HCEC 1CT (cell line): ENCODE measurements around the gene RNU7-1.
"Not testable (repeated sequence)": the region's sequence is repeated elsewhere in the genome, so short reads cannot be mapped to it uniquely, and the experiment has no call there.

Experiments used
- DNase-seq: peaks from one replicate; pipeline ENCODE4 v3.0.0-alpha.2; 2017

The RNU7-1 gene

DNA sequence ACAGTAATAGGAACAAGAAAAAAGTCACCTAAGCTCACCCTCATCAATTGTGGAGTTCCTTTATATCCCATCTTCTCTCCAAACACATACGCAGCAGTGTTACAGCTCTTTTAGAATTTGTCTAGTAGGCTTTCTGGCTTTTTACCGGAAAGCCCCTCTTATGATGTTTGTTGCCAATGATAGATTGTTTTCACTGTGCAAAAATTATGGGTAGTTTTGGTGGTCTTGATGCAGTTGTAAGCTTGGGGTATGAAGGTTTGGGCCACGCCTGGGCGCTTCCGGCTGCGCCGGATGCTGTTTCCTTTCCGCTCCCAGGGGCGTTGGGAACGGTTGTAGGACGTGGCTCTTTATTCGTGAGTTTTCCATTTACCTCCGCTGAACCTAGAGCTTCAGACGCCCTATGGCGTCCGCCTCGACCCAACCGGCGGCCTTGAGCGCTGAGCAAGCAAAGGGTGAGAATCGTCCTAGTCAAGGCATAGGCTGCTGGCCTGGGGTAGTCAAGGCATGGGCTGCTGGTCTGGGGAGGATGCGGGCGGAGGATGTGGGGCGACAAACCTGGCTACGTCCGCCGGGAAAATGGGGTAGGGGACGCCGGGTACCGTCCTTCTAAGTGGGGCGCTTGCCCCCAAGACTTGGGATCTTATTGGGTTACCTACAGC is at the start of gene RNU7-1, which contains the start of gene C12orf57:
Gene RNU7-1 (plus strand): TSS at position 95 of the 659 bp plus-strand sequence.
Gene C12orf57 (plus strand): TSS at position 301 of the 659 bp plus-strand sequence. CDS start 100 bp downstream, at position 401.
- DNase-seq: peak; percentile 94

DNA sequence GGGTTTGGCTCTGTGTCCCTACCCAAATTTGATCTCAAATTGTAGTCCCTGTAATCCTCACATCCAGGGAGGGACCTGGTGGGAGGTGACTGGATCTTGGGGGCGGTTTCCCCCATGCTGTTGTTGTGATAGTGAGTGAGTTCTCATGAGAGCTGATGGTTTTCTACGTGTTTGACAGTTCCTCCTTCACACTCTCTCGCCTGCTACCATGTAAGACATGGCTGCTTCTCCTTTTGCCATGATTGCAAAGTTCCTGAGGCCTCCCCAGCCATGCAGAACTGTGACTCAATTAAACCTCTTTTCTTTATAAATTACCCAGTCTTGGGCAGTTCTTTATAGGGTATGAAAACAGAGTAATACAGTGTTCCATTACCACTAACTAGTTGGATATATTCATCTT is 49.3 kb upstream of the RNU7-1 start:
- no peak for DNase-seq

DNA sequence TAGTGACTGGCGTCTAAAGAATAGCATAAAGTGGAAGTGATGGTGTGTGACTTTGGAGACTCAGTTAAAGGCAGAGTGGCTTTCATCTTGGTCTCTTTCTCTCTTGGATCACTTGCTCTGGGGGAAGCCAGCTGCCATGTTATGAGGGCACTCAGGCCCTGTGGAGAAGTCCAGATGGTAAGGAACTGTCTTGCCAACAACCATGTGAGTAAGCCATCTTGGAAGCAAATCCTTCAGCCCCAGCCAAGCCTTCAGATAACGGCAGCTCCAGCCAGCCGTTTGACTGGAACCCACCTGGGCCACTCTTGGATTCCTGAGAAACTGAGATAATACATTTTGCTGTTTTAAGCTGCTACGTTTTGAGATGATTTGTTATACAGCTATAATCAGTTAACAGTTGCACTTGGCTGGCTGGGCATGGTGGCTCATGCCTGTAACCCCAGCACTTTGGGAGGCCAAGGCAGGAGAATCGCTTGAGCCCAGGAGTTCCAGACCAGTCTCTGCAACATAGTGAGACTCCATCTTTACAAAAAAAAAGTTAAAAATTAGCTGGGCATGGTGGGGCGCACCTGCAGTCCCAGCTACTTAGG is 46.7 kb upstream of the RNU7-1 start:
- no peak for DNase-seq

- no peak for DNase-seq
Observed at GRCh38 chr12:6899427-6899826, 44.2 kb upstream of the RNU7-1 start.

- peak; percentile 42 for DNase-seq
Observed at GRCh38 chr12:6899837-6900519, 43.6 kb upstream of the RNU7-1 start.

- DNase-seq: no peak
Observed at GRCh38 chr12:6902448-6902847, 41.2 kb upstream of the RNU7-1 start.

DNA sequence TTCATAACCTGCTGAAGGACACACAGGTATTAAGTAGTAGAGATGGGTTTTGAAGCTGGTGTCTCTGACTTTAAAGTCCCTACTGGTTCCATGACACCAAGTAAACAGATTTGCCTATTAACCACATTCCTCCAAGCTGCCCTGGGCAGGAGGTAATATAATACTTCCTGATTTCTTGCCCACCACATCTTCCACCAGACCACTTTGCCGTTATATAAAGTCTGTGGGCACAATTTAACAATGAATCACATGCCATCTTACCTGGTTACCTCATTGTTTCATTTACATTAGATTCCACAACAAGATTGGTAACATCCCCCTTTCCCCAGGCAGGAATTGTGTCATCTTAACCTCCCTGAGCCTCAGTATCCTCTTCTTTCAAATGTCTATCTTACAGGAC is 39.9 kb upstream of the RNU7-1 start:
- DNase-seq: no peak

GRCh38 chr12:6904280-6905276 is 39.0 kb upstream of the RNU7-1 start, which contains the start of gene LRRC23:
LRRC23 (plus strand) TSS chr12:6904822; CDS start chr12:6905634, 812 bp downstream.
- peak; percentile 90 for DNase-seq

DNA sequence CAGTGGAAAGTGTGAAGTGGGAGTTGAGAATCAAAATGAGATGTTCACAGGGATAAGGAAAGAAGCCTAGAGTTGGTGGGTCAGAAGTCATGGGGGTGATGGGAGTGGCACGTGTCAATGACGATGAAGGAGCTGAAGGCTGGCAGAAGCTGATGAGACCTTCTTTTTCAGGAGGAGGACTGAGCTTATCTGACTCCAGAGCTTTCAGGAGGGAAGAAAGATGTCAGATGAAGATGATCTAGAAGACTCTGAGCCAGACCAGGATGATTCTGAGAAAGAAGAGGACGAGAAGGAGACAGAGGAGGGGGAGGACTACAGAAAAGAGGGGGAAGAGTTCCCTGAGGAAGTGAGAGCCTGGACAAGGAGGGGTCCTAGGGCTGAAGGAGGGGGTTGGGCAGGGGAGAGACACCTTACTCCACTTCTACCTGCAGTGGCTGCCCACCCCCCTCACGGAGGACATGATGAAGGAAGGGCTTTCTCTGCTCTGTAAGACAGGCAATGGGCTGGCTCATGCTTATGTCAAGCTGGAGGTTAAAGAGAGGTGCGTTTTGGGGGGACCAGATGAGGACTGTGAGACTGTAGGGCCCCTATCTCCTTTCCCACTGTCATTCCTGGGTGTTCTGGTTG is 38.1 kb upstream of the RNU7-1 start:
- DNase-seq: no peak

GRCh38 chr12:6908141-6908540 is 35.5 kb upstream of the RNU7-1 start:
- not testable (repeated sequence) for DNase-seq

DNA sequence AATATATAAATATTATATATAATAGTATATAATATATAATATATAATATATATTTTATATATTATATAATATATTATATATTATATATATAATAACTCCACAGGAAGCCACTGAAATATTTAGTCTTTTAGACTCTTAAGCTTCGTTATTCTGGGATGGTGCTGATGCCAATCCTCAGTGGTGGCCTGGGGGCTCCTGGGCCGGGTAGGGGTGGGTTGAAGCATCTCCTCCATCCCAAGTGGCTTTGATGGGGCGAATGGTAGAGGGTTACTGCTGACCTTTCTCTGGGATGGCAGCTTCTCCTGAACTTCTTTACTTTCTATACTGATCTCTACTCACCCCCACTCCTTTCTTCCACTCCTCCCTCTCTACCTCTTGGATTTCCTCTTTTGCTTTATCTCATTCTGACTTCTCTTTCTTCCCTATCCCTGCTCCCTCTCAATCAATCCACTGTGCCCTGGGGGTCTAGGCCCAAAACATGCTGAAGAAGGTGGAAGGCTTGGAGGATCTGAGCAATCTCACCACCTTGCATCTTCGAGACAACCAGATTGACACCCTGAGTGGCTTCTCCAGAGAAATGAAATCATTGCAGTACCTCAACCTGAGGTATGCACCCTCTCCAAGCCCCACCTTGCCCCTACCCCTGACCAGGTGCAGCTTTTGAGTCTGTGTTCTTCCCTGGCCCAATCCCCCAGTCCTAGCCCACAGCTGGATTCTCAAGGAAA is 34.0 kb upstream of the RNU7-1 start:
- DNase-seq: no peak

DNA sequence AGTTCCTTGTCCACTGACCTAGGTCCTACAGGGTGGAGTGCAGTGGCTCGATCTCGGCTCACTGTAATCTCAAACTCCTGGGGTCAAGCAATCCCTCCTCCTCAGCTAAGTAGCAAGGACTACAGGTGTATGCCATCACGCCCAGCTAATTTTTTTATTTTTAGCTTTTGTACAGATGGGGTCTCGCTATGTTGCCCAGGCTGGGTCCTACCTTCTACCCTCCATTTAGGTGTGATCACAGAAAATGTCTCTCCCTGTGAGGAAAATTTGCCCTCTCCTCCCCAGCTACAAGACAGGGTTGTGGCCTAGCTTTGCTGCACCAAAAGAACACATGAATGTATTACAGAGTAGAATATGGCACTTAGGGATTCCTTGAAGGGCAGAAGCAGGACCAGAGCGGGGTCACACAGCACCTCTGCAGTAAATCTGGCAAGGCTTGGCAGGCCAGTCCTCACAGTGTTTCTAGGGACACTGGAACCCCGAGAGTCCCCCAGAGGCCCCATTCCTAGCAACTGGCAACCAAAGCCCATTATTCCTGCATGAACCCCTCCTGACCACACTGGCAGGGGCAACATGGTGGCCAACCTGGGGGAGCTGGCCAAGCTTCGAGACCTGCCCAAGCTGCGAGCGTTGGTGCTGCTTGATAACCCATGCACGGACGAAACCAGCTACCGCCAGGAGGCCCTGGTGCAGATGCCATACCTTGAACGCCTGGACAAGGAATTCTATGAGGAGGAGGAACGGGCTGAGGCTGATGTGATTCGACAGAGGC is 31.3 kb upstream of the RNU7-1 start:
- no peak for DNase-seq

- DNase-seq: peak; percentile 59
Observed at GRCh38 chr12:6914246-6914946, 29.2 kb upstream of the RNU7-1 start, which contains the start of gene ENO2. ENO2 (plus strand) TSS chr12:6914580; CDS start chr12:6915833, 1,253 bp downstream.

DNA sequence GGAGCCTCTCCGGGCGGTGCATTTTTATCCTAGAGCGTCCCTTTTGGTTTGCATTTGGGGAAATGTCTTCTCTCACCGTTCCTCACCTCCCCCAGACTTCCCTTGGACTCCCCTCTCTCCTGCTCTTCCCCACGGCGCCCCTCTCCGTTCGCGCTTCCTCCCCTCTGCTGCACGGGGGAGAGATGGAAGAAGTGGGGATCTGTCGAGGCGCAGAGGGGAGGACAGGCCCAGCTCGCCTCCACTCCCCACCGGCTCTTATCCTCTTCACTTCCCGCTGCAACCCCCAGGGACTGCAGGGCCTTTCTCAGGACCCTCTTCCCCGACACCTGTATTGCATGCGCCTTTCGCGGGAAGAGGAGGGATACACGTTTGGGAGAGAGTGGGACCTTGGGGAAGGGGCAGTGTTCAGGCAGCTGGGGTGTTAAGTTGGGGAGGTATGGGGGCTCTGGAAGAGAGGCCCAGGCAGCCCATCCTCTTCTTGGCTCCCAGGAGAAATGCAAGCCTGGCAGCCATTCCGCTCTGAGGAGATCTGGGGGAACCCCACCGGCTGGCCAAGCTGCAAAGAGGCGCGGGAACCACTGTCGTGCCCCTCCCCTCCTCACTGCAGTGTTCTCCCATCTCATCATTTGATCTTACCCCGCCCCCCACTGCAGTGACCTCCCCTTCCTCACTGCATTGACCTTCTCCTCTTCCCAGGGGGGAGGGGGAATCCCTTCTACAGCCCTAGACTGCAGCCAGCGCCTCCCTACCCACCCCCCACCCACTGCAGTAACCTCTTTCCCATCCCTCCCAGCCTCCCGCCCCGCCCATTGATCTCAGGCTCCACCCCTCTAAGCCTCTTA is 28.4 kb upstream of the RNU7-1 start:
- no peak for DNase-seq

DNA sequence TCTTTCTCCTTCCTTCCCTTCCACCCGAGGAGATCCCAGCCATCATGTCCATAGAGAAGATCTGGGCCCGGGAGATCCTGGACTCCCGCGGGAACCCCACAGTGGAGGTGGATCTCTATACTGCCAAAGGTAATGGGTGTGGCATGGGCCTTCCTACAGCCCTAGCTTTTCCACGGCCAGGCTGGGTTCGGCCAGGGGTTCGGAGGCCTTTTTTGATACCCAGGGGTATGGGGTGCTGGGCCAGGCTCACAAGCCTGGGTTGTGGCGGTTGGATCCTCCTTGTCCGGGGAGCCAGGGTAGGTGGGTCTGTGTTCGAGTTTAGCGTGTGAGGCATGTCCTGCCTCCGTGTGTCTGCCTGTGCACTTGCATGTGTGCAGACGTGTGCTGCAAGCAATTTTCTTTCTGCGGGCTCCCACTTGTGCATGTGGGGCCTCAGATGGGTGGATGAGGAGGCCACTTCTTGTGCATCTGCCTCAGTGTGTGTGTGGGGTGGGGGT is 27.8 kb upstream of the RNU7-1 start:
- no peak for DNase-seq

DNA sequence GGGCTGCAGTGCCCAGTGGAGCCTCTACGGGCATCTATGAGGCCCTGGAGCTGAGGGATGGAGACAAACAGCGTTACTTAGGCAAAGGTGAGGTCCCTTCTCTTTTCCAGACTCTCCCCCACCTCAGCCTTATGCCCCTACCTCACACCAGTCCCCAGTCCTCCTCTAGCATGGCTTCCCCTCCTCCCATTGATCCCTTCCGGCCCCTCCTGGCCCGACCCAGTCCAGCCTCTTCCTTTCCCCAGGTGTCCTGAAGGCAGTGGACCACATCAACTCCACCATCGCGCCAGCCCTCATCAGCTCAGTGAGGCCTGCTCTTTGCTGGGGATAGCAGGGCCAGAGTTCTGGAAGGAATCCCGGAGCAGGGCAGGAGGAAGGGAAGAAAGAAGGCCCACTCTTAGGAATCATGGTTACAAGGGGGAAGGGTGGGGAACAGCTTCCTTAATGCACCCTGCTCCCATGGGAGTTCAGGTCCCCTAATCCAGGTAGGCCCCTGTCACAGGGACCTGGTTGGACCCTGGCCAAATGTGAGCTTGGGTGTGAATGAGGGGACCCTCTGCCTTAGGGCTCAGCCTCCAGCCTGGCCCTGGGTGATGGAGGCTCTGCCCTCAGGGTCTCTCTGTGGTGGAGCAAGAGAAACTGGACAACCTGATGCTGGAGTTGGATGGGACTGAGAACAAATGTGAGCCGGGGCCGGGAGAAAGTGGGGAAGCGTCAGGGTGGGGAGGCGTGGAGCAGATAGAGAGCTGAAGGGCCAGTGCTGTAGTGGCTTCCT is 27.0 kb upstream of the RNU7-1 start:
- DNase-seq: no peak

DNA sequence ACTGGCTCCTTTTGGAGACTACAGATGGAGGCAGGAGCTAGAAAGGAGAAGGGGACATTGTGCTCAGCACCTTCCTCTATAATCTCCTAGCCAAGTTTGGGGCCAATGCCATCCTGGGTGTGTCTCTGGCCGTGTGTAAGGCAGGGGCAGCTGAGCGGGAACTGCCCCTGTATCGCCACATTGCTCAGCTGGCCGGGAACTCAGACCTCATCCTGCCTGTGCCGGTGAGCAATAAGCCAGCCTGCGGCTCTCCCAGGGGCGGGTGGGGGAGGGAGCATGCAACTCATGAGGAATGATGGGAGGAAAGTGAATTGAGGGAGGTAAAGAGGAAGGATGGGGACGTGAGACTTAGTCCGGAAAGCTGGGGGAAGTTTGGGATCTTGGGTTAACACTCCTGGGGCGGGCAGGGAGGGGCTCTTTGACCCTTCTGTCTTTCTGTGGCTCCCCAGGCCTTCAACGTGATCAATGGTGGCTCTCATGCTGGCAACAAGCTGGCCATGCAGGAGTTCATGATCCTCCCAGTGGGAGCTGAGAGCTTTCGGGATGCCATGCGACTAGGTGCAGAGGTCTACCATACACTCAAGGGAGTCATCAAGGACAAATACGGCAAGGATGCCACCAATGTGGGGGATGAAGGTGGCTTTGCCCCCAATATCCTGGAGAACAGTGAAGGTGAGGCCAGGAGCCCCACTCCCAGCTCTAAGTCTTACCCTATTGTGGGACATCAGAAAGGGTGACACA is 26.0 kb upstream of the RNU7-1 start:
- no peak for DNase-seq
